GM12878 (cell line): ENCODE measurements around the gene VGLL4. TPM values are rescaled to one million over a fixed set of nuclear protein-coding genes. Genes with fewer than 3 reads are reported as not detected.

Experiments
- CHD1 ChIP-seq: IDR thresholded peaks from 2 replicates; pipeline ENCODE4 v1.6.1; 2012; ENCODE audit warnings: low read depth, low read length, improper control_type of control experiment
- CUX1 ChIP-seq: IDR thresholded peaks from 2 replicates; pipeline ENCODE4 v1.6.1; 2012; ENCODE audit warnings: improper control_type of control experiment, low read depth, low read length; ENCODE audit not compliant: insufficient replicate concordance
- JUNB ChIP-seq: IDR thresholded peaks from 2 replicates; pipeline ENCODE4 v1.6.1; 2016; ENCODE audit warnings: antibody characterized with exemption, mild to moderate bottlenecking
- KDM1A ChIP-seq: fragments of 200-600 bp; sonication (generic); IDR thresholded peaks from 2 replicates; pipeline ENCODE4 v1.6.1; 2016; ENCODE audit warnings: borderline replicate concordance
- SMARCA5 ChIP-seq: fragments of 450-650 bp; IDR thresholded peaks from 2 replicates; pipeline ENCODE4 v1.6.1; 2017; ENCODE audit warnings: mild to moderate bottlenecking
- SP1 ChIP-seq: IDR thresholded peaks from one replicate; pipeline ENCODE4 v1.6.1; 2011; ENCODE audit warnings: low read depth, low read length
- SRF ChIP-seq, 2 experiments: IDR thresholded peaks; 2 replicates each; pipeline ENCODE4 v1.6.1; 2011; ENCODE audit warnings: low read depth in 2 of 2, low read length in 2 of 2, mild to moderate bottlenecking in 1 of 2, moderate library complexity in 1 of 2
- TARDBP ChIP-seq: IDR thresholded peaks from 2 replicates; pipeline ENCODE4 v1.6.1; 2016; ENCODE audit warnings: borderline replicate concordance
- TCF12 ChIP-seq: IDR thresholded peaks from 2 replicates; pipeline ENCODE4 v1.6.1; 2011; ENCODE audit warnings: low read depth, mild to moderate bottlenecking, low read length
- YY1 ChIP-seq: IDR thresholded peaks from 2 replicates; pipeline ENCODE4 v1.6.1; 2011; ENCODE audit warnings: low read depth, mild to moderate bottlenecking, low read length
- ZNF384 ChIP-seq: IDR thresholded peaks from 2 replicates; pipeline ENCODE4 v1.6.1; 2012; ENCODE audit warnings: low read depth, mild to moderate bottlenecking, low read length, improper control_type of control experiment, borderline replicate concordance
- polyA plus RNA-seq, 11 experiments: library from polyadenylated mRNA; depleted of rRNA in 4 of 11; unstranded in 6 of 11; stranded (reverse) in 5 of 11; fragments of >200 nt; fragmentation: Nextera tagmentation in 4 of 11; fragmentation: Illumina TruSeq in 1 of 11; extraction: Ambion mirVana in 4 of 11; extraction: Trizol in 1 of 11; gene quantifications; 1 replicate in 1 of 11; 2 replicates in 10 of 11; pipeline versions ENCODE4 v1.2.1 to v1.2.3, GENCODE V29; 2011 to 2016; ENCODE audit warnings: inconsistent platforms in 2 of 11, missing spikeins in 2 of 11, low read depth in 1 of 11
- total RNA-seq, 4 experiments: library from RNA; depleted of rRNA in 3 of 4; stranded (reverse); fragments of >200 nt in 3 of 4; fragmentation: Illumina TruSeq in 1 of 4; extraction: Trizol in 1 of 4; gene quantifications; 2 replicates each; pipeline versions ENCODE4 v1.2.1 to v1.2.3, GENCODE V29; 2013 to 2021
- TF ChIP-seq, protein P1 (sequence below), 3 experiments: IDR thresholded peaks in 2 of 3; conservative IDR thresholded peaks in 1 of 3; 2 replicates each; pipeline ENCODE4 v1.5.1; 2011; ENCODE audit warnings: low read depth in 3 of 3, low read length in 3 of 3, mild to moderate bottlenecking in 3 of 3, control low read depth in 2 of 3, moderate library complexity in 2 of 3, inconsistent platforms in 1 of 3, mixed read lengths in 1 of 3; ENCODE audit not compliant: control insufficient read depth in 2 of 3, insufficient read depth in 1 of 3; ENCODE audit errors: extremely low read depth in 1 of 3
- TF ChIP-seq, protein P2 (sequence below): fragments of 450-650 bp; IDR thresholded peaks from 2 replicates; pipeline ENCODE4 v1.6.1; 2016; ENCODE audit warnings: mild to moderate bottlenecking, moderate library complexity, borderline replicate concordance
- TF ChIP-seq, protein P3 (sequence below): fragments of 450-650 bp; formaldehyde crosslinking; IDR thresholded peaks from 2 replicates; pipeline ENCODE4 v1.5.0; 2022; ENCODE audit warnings: mild to moderate bottlenecking, missing genetic modification characterization

The VGLL4 gene
- total and polyA plus RNA-seq, 10 of the 15 experiments (the other 5 are each of a cell fraction or from before 2014, with no cell fraction given), result 0.44 to 38.1 (median 16.1) TPM

- TF ChIP-seq, protein P1, sequence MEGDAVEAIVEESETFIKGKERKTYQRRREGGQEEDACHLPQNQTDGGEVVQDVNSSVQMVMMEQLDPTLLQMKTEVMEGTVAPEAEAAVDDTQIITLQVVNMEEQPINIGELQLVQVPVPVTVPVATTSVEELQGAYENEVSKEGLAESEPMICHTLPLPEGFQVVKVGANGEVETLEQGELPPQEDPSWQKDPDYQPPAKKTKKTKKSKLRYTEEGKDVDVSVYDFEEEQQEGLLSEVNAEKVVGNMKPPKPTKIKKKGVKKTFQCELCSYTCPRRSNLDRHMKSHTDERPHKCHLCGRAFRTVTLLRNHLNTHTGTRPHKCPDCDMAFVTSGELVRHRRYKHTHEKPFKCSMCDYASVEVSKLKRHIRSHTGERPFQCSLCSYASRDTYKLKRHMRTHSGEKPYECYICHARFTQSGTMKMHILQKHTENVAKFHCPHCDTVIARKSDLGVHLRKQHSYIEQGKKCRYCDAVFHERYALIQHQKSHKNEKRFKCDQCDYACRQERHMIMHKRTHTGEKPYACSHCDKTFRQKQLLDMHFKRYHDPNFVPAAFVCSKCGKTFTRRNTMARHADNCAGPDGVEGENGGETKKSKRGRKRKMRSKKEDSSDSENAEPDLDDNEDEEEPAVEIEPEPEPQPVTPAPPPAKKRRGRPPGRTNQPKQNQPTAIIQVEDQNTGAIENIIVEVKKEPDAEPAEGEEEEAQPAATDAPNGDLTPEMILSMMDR (IDR thresholded peaks at IDR 0.05 in 2 of 3, conservative IDR thresholded peaks at IDR 0.05 in 1 of 3; ENCODE audit: control insufficient read depth in 2 of 3, extremely low read depth in 1 of 3, insufficient read depth in 1 of 3, low read depth in 3 of 3, low read length in 3 of 3), result no peak
- TF ChIP-seq CHD1 (no peak), JUNB (peak; percentile 10; the same call in 1 of the 2 replicates), SP1 (peak; percentile 58), TCF12 (peak; percentile 67), ZNF384 (no peak), YY1 (peak; percentile 66; the same call in 1 of the 2 replicates), CUX1 (no peak), SRF (IDR thresholded peaks at IDR 0.05; ENCODE audit: low read depth in 2 of 2, low read length in 2 of 2) (no peak), SMARCA5 (no peak), TARDBP (peak; percentile 51), KDM1A (no peak)
- TF ChIP-seq, protein P2, sequence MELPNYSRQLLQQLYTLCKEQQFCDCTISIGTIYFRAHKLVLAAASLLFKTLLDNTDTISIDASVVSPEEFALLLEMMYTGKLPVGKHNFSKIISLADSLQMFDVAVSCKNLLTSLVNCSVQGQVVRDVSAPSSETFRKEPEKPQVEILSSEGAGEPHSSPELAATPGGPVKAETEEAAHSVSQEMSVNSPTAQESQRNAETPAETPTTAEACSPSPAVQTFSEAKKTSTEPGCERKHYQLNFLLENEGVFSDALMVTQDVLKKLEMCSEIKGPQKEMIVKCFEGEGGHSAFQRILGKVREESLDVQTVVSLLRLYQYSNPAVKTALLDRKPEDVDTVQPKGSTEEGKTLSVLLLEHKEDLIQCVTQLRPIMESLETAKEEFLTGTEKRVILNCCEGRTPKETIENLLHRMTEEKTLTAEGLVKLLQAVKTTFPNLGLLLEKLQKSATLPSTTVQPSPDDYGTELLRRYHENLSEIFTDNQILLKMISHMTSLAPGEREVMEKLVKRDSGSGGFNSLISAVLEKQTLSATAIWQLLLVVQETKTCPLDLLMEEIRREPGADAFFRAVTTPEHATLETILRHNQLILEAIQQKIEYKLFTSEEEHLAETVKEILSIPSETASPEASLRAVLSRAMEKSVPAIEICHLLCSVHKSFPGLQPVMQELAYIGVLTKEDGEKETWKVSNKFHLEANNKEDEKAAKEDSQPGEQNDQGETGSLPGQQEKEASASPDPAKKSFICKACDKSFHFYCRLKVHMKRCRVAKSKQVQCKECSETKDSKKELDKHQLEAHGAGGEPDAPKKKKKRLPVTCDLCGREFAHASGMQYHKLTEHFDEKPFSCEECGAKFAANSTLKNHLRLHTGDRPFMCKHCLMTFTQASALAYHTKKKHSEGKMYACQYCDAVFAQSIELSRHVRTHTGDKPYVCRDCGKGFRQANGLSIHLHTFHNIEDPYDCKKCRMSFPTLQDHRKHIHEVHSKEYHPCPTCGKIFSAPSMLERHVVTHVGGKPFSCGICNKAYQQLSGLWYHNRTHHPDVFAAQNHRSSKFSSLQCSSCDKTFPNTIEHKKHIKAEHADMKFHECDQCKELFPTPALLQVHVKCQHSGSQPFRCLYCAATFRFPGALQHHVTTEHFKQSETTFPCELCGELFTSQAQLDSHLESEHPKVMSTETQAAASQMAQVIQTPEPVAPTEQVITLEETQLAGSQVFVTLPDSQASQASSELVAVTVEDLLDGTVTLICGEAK, result peak; percentile 21; the same call in 1 of the 2 replicates
- TF ChIP-seq, protein P3, sequence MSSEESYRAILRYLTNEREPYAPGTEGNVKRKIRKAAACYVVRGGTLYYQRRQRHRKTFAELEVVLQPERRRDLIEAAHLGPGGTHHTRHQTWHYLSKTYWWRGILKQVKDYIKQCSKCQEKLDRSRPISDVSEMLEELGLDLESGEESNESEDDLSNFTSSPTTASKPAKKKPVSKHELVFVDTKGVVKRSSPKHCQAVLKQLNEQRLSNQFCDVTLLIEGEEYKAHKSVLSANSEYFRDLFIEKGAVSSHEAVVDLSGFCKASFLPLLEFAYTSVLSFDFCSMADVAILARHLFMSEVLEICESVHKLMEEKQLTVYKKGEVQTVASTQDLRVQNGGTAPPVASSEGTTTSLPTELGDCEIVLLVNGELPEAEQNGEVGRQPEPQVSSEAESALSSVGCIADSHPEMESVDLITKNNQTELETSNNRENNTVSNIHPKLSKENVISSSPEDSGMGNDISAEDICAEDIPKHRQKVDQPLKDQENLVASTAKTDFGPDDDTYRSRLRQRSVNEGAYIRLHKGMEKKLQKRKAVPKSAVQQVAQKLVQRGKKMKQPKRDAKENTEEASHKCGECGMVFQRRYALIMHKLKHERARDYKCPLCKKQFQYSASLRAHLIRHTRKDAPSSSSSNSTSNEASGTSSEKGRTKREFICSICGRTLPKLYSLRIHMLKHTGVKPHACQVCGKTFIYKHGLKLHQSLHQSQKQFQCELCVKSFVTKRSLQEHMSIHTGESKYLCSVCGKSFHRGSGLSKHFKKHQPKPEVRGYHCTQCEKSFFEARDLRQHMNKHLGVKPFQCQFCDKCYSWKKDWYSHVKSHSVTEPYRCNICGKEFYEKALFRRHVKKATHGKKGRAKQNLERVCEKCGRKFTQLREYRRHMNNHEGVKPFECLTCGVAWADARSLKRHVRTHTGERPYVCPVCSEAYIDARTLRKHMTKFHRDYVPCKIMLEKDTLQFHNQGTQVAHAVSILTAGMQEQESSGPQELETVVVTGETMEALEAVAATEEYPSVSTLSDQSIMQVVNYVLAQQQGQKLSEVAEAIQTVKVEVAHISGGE (CRISPR knock-in tag), result no peak
These were observed 42.1 kb downstream of the VGLL4 start (continued) for GRCh38 chr3:11601446-11602238.
